HL-60/S4 treated with retinoic acid at 250 ng/mL for 4 days and 3 days (cell line): ENCODE measurements around the gene OR51I1.

Experiments
- in situ Hi-C: fragments of 300-500 bp; cut with MboI; formaldehyde crosslinking; loops from 2 replicates; pipeline ENCODE4 v1.7.0; 2022; ENCODE audit warnings: low sequenced_read_pairs

Gene OR51I1

GRCh38 chr11:5441414-5441813 lies at the start of gene OR51I1:
TSS of gene OR51I1 (minus strand) at chr11:5441514. CDS start at chr11:5441514, 0 bp downstream.
- in situ Hi-C loops = no loop called here

- in situ Hi-C loops = no loop called here
Observed at GRCh38 chr11:5489576-5490357, 48.5 kb upstream of the OR51I1 start.

GRCh38 chr11:5488798-5489399 lies 47.6 kb upstream of the OR51I1 start:
- in situ Hi-C loops = no loop called here

GRCh38 chr11:5488385-5488784 lies 47.1 kb upstream of the OR51I1 start, which contains the start of gene OR52D1:
TSS of gene OR52D1 (plus strand) at chr11:5488685. CDS start at chr11:5488707, 22 bp downstream.
- in situ Hi-C loops = no loop called here

GRCh38 chr11:5486421-5486820 lies 45.1 kb upstream of the OR51I1 start:
- in situ Hi-C loops = no loop called here

- in situ Hi-C loops = no loop called here
Observed at GRCh38 chr11:5486003-5486402, 44.7 kb upstream of the OR51I1 start.

- in situ Hi-C loops = no loop called here
Observed at GRCh38 chr11:5476186-5476819, 35.0 kb upstream of the OR51I1 start.

GRCh38 chr11:5473921-5474320 lies 32.6 kb upstream of the OR51I1 start:
- in situ Hi-C loops = no loop called here

- in situ Hi-C loops = no loop called here
Observed at GRCh38 chr11:5467527-5467926, 26.2 kb upstream of the OR51I1 start.

GRCh38 chr11:5460983-5461621 lies 19.8 kb upstream of the OR51I1 start:
- in situ Hi-C loops = no loop called here

- in situ Hi-C loops = no loop called here
Observed at GRCh38 chr11:5449432-5449831, 8.1 kb upstream of the OR51I1 start.

- in situ Hi-C loops = no loop called here
Observed at GRCh38 chr11:5449023-5449422, 7.7 kb upstream of the OR51I1 start, which contains the start of gene OR51I2. TSS of gene OR51I2 (plus strand) at chr11:5449323. CDS start at chr11:5453489, 4,166 bp downstream.

- in situ Hi-C loops = no loop called here
Observed at GRCh38 chr11:5443835-5444393, 2.6 kb upstream of the OR51I1 start.

- in situ Hi-C loops = no loop called here
Observed at GRCh38 chr11:5423131-5423530, 18.2 kb downstream of the OR51I1 start.

- in situ Hi-C loops = no loop called here
Observed at GRCh38 chr11:5421811-5422210, 19.5 kb downstream of the OR51I1 start, which contains the start of gene OR51Q1. TSS of gene OR51Q1 (plus strand) at chr11:5422111. CDS start at chr11:5422201, 90 bp downstream.

- in situ Hi-C loops = no loop called here
Observed at GRCh38 chr11:5420993-5421392, 20.3 kb downstream of the OR51I1 start.

GRCh38 chr11:5405173-5405572 lies 36.1 kb downstream of the OR51I1 start:
- in situ Hi-C loops = no loop called here

GRCh38 chr11:5398936-5399335 lies 42.4 kb downstream of the OR51I1 start:
- in situ Hi-C loops = no loop called here

GRCh38 chr11:5394091-5394490 lies 47.2 kb downstream of the OR51I1 start:
- in situ Hi-C loops = no loop called here
